ENCODE results near the gene AGA.

The AGA gene

GRCh38 chr4:177480795-177481194, 38.6 kb upstream of the AGA start:
- Histone ChIP-seq H4K20me1 (ENCODE audit: insufficient read depth, low read length, poor library complexity, severe bottlenecking) (no peaks in the 10 kb centered on the region), H3K36me3 (ENCODE audit: insufficient read depth, low read length) (no peaks in the 10 kb centered on the region), H3K4me3 (ENCODE audit: low read length, poor library complexity, severe bottlenecking) (no peak overlapping the region), H2AFZ (ENCODE audit: low read length) (no peak overlapping the region), H3K4me1 (ENCODE audit: insufficient read depth, low read length, poor library complexity, severe bottlenecking) (no peaks in the 10 kb centered on the region), H3K4me2 (ENCODE audit: low read depth, low read length, poor library complexity, severe bottlenecking) (no peak overlapping the region), H3F3A (ENCODE audit: low read depth) (no peaks in the 10 kb centered on the region), H3K27me3 (ENCODE audit: insufficient read depth, low read length, poor library complexity, severe bottlenecking) (no peaks in the 10 kb centered on the region), H3K79me2 (ENCODE audit: insufficient read depth, low read length) (no peaks in the 10 kb centered on the region), H3K9ac (ENCODE audit: low read depth, low read length, poor library complexity, severe bottlenecking) (no peak overlapping the region), H3K9me3 (ENCODE audit: insufficient read depth, low read depth, low read length) (no peaks in the 10 kb centered on the region), H3K9me2 (replicated peaks; ENCODE audit: low read depth, low read length) (no peaks in the 10 kb centered on the region)
- TF ChIP-seq EZH2phosphoT487 (IDR thresholded peaks at IDR 0.05; ENCODE audit: borderline replicate concordance) = no peak
- no peak for TF ChIP-seq CTCF (conservative IDR thresholded peaks at IDR 0.05; ENCODE audit: low read length)

GRCh38 chr4:177479063-177479462, 36.8 kb upstream of the AGA start:
- no peak overlapping the region for H3K9ac ChIP-seq (ENCODE audit: low read depth, low read length, poor library complexity, severe bottlenecking)
- H3K9me2 ChIP-seq (replicated peaks; ENCODE audit: low read depth, low read length) = no peaks in the 10 kb centered on the region
- no peaks in the 10 kb centered on the region for H4K20me1 ChIP-seq (ENCODE audit: insufficient read depth, low read length, poor library complexity, severe bottlenecking)
- no peaks in the 10 kb centered on the region for H3K4me1 ChIP-seq (ENCODE audit: insufficient read depth, low read length, poor library complexity, severe bottlenecking)
- no peaks in the 10 kb centered on the region for H3K79me2 ChIP-seq (ENCODE audit: insufficient read depth, low read length)
- H2AFZ ChIP-seq (ENCODE audit: low read length) = no peak overlapping the region
- TF ChIP-seq EZH2phosphoT487 (IDR thresholded peaks at IDR 0.05; ENCODE audit: borderline replicate concordance) (no peak), CTCF (conservative IDR thresholded peaks at IDR 0.05; ENCODE audit: low read length) (no peak)
- no peaks in the 10 kb centered on the region for H3K36me3 ChIP-seq (ENCODE audit: insufficient read depth, low read length)
- H3F3A ChIP-seq (ENCODE audit: low read depth) = no peaks in the 10 kb centered on the region
- no peaks in the 10 kb centered on the region for H3K9me3 ChIP-seq (ENCODE audit: insufficient read depth, low read depth, low read length)
- H3K4me3 ChIP-seq (ENCODE audit: low read length, poor library complexity, severe bottlenecking) = no peak overlapping the region
- H3K27me3 ChIP-seq (ENCODE audit: insufficient read depth, low read length, poor library complexity, severe bottlenecking) = no peaks in the 10 kb centered on the region
- no peak overlapping the region for H3K4me2 ChIP-seq (ENCODE audit: low read depth, low read length, poor library complexity, severe bottlenecking)

GRCh38 chr4:177478496-177478895, 36.3 kb upstream of the AGA start:
- H3K4me2 ChIP-seq (ENCODE audit: low read depth, low read length, poor library complexity, severe bottlenecking) = no peak overlapping the region
- no peaks in the 10 kb centered on the region for H3K79me2 ChIP-seq (ENCODE audit: insufficient read depth, low read length)
- H3K9me2 ChIP-seq (replicated peaks; ENCODE audit: low read depth, low read length) = no peaks in the 10 kb centered on the region
- H3F3A ChIP-seq (ENCODE audit: low read depth) = no peaks in the 10 kb centered on the region
- H3K9ac ChIP-seq (ENCODE audit: low read depth, low read length, poor library complexity, severe bottlenecking) = no peak overlapping the region
- no peak overlapping the region for H2AFZ ChIP-seq (ENCODE audit: low read length)
- no peaks in the 10 kb centered on the region for H3K9me3 ChIP-seq (ENCODE audit: insufficient read depth, low read depth, low read length)
- H3K27me3 ChIP-seq (ENCODE audit: insufficient read depth, low read length, poor library complexity, severe bottlenecking) = no peaks in the 10 kb centered on the region
- H3K4me3 ChIP-seq (ENCODE audit: low read length, poor library complexity, severe bottlenecking) = no peak overlapping the region
- no peaks in the 10 kb centered on the region for H3K4me1 ChIP-seq (ENCODE audit: insufficient read depth, low read length, poor library complexity, severe bottlenecking)
- H4K20me1 ChIP-seq (ENCODE audit: insufficient read depth, low read length, poor library complexity, severe bottlenecking) = no peaks in the 10 kb centered on the region
- no peak for TF ChIP-seq EZH2phosphoT487 (IDR thresholded peaks at IDR 0.05; ENCODE audit: borderline replicate concordance)
- TF ChIP-seq CTCF (conservative IDR thresholded peaks at IDR 0.05; ENCODE audit: low read length) = no peak
- no peaks in the 10 kb centered on the region for H3K36me3 ChIP-seq (ENCODE audit: insufficient read depth, low read length)
